HG03039 (cell line): ENCODE results near the gene COMP.

ENCODE experiments used
- ATAC-seq: cut with Tn5 transposase; IDR thresholded peaks from one replicate; pipeline ENCODE4 v1.9.1; 2021; ENCODE audit warnings: mild to moderate bottlenecking, moderate library complexity; ENCODE audit not compliant: unreplicated experiment

Gene COMP

DNA sequence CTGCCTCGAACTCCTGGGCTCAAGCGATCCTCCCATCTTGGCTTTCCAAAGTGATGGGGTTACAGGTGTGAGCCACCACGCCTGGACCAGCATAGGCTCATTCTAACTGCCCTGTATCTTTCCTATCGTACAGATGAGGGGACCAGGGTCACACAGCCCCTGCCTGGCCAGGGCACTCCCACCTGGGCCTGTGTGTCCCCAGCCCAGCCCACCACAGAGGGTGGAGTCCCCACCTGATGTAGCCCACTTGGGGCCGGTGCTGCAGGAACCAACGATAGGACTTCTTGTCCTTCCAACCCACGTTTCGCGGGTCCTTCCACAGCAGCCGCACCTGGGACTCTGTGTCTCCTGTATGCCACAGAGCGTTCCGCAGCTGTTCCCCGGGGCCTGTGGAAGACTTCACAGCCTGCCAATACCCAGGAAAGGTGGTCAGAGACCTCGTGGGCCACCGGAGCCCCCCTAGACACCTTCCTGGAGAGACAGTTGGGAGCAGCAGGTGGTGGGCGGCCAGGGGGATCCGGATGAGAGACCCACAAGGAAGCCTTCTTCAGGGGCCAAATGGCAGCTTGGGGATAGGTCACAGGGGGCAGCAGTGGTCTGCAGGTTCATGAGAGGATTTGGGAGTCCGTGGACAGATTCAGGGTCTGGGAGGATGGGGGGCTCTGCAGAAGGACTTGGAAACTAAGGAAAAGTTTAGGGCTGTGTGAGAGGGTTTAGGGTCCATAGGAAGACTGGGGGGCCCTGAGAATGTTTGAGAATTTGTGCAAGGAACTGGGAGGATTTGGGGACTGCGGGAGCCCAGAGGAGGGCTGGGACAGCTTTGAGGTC lies 6.9 kb downstream of the COMP start:
- ATAC-seq, result no peak

- ATAC-seq, result no peak
These were observed 8.4 kb downstream of the COMP start for GRCh38 chr19:18782559-18783225.

GRCh38 chr19:18781885-18782527 lies 9.1 kb downstream of the COMP start:
- no peak for ATAC-seq

DNA sequence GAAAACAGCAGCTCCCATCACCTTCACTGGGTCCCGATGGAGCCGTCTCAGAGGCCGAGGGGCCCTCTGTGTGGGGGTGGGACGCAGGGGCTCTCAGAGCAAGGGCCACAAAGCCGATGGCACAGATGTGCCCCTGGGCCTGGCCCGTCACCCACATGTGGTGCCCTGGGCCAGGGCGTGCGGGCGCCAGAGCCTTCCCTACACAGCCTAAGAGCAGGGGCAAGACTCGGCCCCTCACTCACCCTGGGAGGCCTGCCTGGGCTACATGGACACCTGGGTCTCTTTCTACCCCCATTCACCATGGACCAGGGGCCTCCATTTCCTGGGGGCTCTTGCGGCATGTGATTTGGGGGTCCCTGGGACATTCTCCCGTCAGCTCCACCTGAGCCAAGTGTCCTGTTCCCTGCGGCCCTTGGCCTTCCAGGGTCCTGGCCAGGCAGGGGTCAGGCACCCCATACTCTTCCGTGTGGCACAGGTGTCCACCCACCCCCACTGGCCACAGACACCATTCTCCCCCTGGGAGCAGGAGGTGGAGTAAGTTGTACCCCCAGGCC lies 10.0 kb downstream of the COMP start:
- ATAC-seq, result no peak

DNA sequence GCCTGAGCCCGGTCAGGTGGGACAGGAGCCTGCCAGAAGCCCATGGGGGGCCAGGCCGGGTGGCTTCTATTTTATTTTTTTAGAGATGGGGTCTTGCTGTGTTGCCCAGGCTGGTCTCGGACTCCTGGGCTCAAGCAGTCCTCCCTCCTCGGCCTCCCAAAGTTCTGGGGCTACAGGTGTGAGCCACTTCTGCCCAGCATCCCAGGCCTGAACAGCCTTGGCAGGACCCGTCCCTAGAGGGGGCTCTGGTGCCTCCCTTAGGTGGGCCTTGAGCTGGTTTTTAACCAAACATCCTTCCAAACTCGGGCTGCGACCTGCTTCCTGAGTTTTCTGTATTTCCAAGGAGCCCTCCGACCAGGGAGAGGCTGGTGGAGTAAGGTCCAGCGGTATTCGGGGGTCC lies 10.5 kb downstream of the COMP start:
- no peak for ATAC-seq

GRCh38 chr19:18780081-18780480 lies 11.0 kb downstream of the COMP start:
- ATAC-seq, result no peak

- no peak for ATAC-seq
These were observed 12.1 kb downstream of the COMP start for GRCh38 chr19:18778826-18779495.

GRCh38 chr19:18778076-18778389 lies 13.1 kb downstream of the COMP start:
- ATAC-seq, result no peak

GRCh38 chr19:18777301-18778075 lies 13.6 kb downstream of the COMP start:
- no peak for ATAC-seq

GRCh38 chr19:18776736-18777135 lies 14.4 kb downstream of the COMP start:
- ATAC-seq, result no peak

GRCh38 chr19:18776288-18776594 lies 14.9 kb downstream of the COMP start:
- no peak for ATAC-seq

GRCh38 chr19:18775586-18776287 lies 15.4 kb downstream of the COMP start:
- ATAC-seq, result no peak

DNA sequence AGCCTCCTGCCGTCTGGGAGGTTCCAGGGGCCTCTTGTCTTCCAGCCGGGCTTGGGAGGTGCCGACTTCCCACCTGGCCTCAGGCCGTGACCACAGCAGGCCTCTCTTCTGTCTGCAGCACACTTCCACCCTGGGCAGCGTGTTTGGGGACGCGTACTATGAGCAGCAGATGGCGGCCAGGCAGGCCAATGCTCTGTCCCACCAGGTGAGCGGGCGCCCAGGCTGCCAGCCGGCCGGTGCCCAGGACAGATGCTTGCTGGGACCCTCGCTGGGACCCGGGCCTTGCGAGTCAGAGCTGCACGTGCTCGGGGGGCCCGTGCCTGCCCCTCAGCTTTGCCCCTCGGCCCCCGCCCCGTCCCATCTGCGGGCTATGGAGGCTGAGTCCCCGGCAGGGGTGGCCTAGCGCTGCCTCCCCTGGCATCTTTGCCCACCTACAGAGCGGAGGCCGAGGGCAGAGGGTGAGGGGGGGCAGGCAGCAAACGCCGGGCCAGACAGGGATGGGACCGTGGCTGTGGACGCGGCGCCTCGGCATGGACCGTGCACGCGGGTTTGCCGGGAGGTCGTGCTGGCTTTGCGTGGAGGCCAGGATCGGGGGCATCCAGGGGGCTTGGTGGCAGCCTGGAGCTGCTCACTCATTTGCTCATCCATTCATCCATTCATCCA lies 16.2 kb downstream of the COMP start:
- ATAC-seq, result no peak

- ATAC-seq, result no peak
These were observed 17.0 kb downstream of the COMP start for GRCh38 chr19:18774107-18774506.

- ATAC-seq, result no peak
These were observed 17.4 kb downstream of the COMP start for GRCh38 chr19:18773682-18774081.

DNA sequence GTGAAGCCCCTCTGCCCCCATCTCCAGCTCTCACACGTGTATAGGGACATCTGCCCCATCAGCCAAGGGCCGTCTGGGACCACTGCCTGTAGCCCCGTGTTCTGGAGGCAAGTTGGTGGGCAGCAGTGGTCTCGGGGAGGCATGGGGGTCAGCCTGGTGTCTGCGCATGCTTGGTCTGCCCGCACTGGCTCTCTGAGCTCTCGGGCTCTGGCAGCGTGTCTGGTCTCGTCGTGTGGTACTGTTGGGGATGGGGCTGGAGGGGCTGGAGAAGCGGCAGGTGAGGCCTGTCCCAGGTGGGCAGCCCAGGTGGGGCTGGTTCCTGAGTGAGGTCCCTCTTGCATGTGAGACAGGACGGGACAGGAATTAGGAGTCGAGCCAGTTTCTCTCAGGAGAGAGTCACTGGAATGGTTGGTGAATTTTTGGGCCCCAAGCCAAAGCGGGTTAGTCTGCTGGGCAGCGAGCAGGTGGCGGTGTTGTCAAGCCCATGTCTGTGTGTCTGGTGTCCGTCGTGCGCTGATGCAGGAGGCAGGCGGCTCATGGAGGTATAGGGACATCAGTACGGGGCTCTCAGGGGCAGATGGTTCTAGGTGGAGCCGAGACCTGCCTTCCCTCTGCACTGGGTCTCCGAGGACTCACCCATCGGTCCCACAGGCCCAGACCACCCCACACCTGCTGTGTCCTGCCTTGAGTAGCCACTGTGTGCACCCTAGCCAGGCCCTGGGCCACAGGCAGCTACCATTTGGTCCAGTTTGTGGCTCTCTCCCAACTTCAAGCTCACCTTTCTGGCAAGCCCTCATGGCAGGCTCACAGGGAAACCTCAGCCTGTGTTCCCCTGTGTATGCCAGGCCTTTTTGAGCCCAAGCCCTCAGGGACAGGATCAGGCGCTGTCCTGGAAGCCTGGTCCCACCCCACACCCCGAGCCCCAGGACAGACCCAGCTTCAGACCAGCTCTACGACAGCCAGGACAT lies 18.2 kb downstream of the COMP start:
- ATAC-seq, result no peak

DNA sequence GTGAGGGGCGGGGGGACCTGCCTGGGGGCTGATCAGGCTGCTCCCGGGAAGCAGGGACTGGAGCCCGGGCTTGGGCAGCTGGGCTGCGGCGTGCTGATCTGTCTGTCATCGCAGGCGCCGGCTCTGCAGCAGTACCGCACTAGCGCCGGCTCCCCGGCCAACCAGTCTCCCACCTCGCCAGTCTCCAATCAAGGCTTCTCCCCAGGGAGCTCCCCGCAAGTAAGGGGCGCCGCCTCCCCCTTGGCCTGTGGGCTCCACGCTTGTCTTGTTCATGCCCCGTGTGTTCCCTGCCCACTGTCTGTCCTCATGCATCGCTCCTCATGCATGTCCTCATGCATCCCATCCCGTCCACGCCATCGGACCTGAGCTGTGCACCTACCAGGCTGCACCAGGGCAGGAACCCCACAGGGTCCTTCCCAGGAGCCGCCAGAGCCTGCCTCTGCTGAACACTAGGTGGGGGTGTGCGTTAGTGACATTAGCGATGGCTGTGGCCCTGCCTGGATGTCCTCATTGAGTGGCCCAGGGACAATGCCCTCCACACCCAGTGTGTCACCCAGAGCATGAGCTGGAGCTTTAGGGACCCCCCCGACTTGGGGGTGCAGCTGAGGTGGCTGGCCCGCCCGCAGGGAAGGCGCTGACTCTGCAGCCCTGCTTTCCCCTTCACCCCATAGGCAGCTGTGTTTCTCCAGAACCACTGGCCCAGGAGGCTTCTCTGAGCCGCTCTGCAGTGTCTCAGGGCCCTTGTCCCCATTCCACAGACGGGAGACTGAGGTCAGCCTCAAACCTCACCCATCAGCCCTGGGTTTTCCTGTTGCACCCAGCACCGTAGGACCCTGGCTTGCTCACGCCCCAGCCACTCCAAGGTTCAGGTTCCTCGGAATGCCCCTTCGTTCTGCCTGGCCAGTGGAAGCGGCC lies 19.5 kb downstream of the COMP start:
- ATAC-seq, result no peak
